PFSK-1 (cell line): ENCODE results near the gene HLX.

ENCODE experiments used
- POLR2AphosphoS5 ChIP-seq: IDR thresholded peaks from 2 replicates; pipeline ENCODE4 v1.6.1; 2012; ENCODE audit warnings: low read depth, mild to moderate bottlenecking, control low read depth, low read length, moderate library complexity
- SIN3A ChIP-seq: IDR thresholded peaks from 2 replicates; pipeline ENCODE4 v1.6.1; 2012; ENCODE audit warnings: mild to moderate bottlenecking, low read length, moderate library complexity, borderline replicate concordance; ENCODE audit not compliant: insufficient read depth

- TF ChIP-seq SIN3A (no peak), POLR2AphosphoS5 (no peak)
These were observed 6.2 kb upstream of the HLX start for GRCh38 chr1:220873087-220873486.
